GM12873 (cell line): ENCODE measurements around the gene TDRD9.
A peak's percentile ranks its signal among the peaks of the same experiment; 100 is the strongest.

Experiments
- CTCF ChIP-seq: IDR thresholded peaks from 2 replicates; pipeline ENCODE4 v1.5.1; 2012; ENCODE audit warnings: low read depth, mild to moderate bottlenecking, moderate library complexity, low read length, control low read depth; ENCODE audit not compliant: insufficient read depth; ENCODE audit errors: missing control alignments

Gene TDRD9

GRCh38 chr14:103920981-103921854 lies 7.0 kb upstream of the TDRD9 start:
- peak; percentile 99 for TF ChIP-seq CTCF

- TF ChIP-seq CTCF: no peak
Measured at GRCh38 chr14:103923863-103924262, 4.4 kb upstream of the TDRD9 start.

- TF ChIP-seq CTCF: no peak
Measured at GRCh38 chr14:103925316-103925715, 2.9 kb upstream of the TDRD9 start.

- TF ChIP-seq CTCF: no peak
Measured at GRCh38 chr14:103927566-103927965, 690 bp upstream of the TDRD9 start.

- no peak for TF ChIP-seq CTCF
Measured at GRCh38 chr14:103930051-103930604, 1.9 kb downstream of the TDRD9 start.

GRCh38 chr14:103931422-103931821 lies 3.2 kb downstream of the TDRD9 start:
- no peak for TF ChIP-seq CTCF

GRCh38 chr14:103932791-103933490 lies 4.7 kb downstream of the TDRD9 start:
- no peak for TF ChIP-seq CTCF
